Motor neuron (in vitro differentiated cells): ENCODE results near the gene LITAFD. TPM values are rescaled to one million over a fixed set of nuclear protein-coding genes. Genes with fewer than 3 reads are reported as not detected.
A peak's percentile ranks its signal among the peaks of the same experiment; 100 is the strongest.
"Not testable (repeated sequence)": the region's sequence is repeated elsewhere in the genome, so short reads cannot be mapped to it uniquely, and the experiment has no call there.

Source experiments
- ATAC-seq, 8 experiments: fragments of 200-7000 bp; cut with Tn5 transposase; replicated peaks in 6 of 8; 2 replicates each; pipeline ENCODE4 v1.8.0; 2021; ENCODE audit warnings: mild to moderate bottlenecking in 8 of 8, moderate library complexity in 8 of 8
- H3K27ac ChIP-seq, 2 donors: fragments of 250-450 bp; sonication (Bioruptor Pico); 2 replicates each; pipeline ENCODE4 v1.9.0; 2021; ENCODE audit warnings: antibody characterized with exemption in 2 of 2, mild to moderate bottlenecking in 2 of 2, moderate library complexity in 1 of 2
- H3K4me1 ChIP-seq, 2 donors: fragments of 250-450 bp; sonication (Bioruptor Pico); replicated peaks in 1 of 2; 2 replicates each; pipeline ENCODE4 v1.6.1; 2021; ENCODE audit warnings: antibody characterized with exemption in 2 of 2, mild to moderate bottlenecking in 2 of 2, moderate library complexity in 1 of 2
- H3K4me3 ChIP-seq, 5 donors: fragments of 250-450 bp; sonication (Bioruptor Pico); 2 replicates each; pipeline ENCODE4 v1.9.0; 2021; ENCODE audit warnings: antibody characterized with exemption in 5 of 5, mild to moderate bottlenecking in 5 of 5, moderate library complexity in 4 of 5
- WGBS, 10 experiments: fragments of 450-650 bp; shearing (Covaris generic); methylation state at CpG; one replicate each; pipeline ENCODE4 v1.0.0; 2022; 5-methylcytosine and 5-hydroxymethylcytosine counted together
- in situ Hi-C, 9 experiments: fragments of 400-800 bp; cut with MboI; loops; one replicate each; pipeline ENCODE4 v1.15.0; 2021; ENCODE audit warnings: low sequenced_read_pairs in 9 of 9, low pct_unique_long_range_greater_than_20kb in 2 of 9; ENCODE audit not compliant: unreplicated experiment in 9 of 9
- total RNA-seq, 8 experiments: library from RNA; unstranded; fragments of 300-600 nt; gene quantifications; 2 replicates each; pipeline versions ENCODE4 v1.2.3 to v1.2.4, GENCODE V29; 2022

The LITAFD gene
- total RNA-seq, 8 experiments from 2014 or later, result 0.21 to 0.95 (median 0.63) TPM; not detected in 5

GRCh38 chr16:8910811-8911210 lies 28.7 kb downstream of the LITAFD start:
- ATAC-seq, result no peak
- in situ Hi-C loops, result loop anchor here in 1 of 9 experiments (25.0 kb wide), 1 partner anchor 101 kb away; no protein-coding TSS in a partner anchor
- no peak overlapping the region for H3K27ac ChIP-seq

DNA sequence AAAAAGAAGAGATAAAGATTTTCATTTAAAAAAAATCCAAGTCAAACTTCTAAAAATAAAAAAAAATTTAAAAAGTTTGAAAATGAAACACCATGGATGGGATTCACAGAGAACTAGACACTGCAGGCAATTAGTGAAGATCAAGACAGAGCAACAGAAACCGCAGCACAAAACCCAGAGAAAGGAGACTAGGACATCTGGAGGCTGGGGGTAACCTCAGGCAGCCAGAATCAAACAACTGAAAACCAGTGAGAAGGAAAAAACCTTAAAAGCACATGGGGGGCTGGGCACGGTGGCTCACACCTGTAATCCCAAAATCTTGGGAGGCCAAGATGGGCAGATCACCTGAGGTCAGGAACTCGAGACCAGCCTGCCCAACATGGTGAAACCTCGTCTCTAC lies 30.6 kb downstream of the LITAFD start:
- no peak for ATAC-seq
- in situ Hi-C loops, result loop anchor here in 1 of 9 experiments (25.0 kb wide), 1 partner anchor 100 kb away; no protein-coding TSS in a partner anchor
- WGBS, 10 experiments, result 89 to 100% (median 96%) methylated on average over 1 to 4 of the region's 4 CpGs; no CpG with 5 or more reads in 1 of the 10 experiments
- H3K4me1 ChIP-seq, result no peaks in the 10 kb centered on the region
- no peak overlapping the region for H3K27ac ChIP-seq
- H3K4me3 ChIP-seq, result no peak overlapping the region

More at GRCh38 chr16:8910811-8911210, 28.7 kb downstream of the LITAFD start:
- H3K4me1 ChIP-seq, result no peaks in the 10 kb centered on the region
- no peak overlapping the region for H3K4me3 ChIP-seq
- 83 to 100% (median 91%) methylated on average over 1 of the region's 1 CpG; no CpG with 5 or more reads in 4 of the 10 experiments for WGBS, 10 experiments

DNA sequence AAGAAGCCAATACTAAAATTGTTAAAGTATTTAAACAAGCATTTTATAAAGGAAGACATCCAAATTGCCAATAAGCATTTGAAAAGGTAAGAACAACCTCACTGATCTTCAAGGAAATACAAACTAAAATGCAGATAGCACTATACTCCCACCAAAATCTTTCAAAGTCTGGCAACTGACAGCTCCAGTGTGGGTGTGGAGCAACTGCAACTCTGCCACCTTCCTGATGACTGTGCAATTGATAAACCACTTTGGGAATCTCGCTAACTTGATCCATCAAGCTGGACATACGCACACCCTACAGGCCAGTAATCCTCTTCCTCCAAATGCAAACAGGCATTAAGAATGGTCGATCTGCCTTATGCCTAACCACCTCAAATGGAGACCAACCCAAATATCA lies 31.9 kb downstream of the LITAFD start:
- ATAC-seq, result no peak
- Histone ChIP-seq H3K4me1 (no peaks in the 10 kb centered on the region), H3K4me3 (no peak overlapping the region), H3K27ac (no peak overlapping the region)
- in situ Hi-C loops, result loop anchor here in 1 of 9 experiments (25.0 kb wide), 1 partner anchor 98 kb away; no protein-coding TSS in a partner anchor
- 87 to 100% (median 96%) methylated on average over 1 to 3 of the region's 3 CpGs; no CpG with 5 or more reads in 1 of the 10 experiments for WGBS, 10 experiments

DNA sequence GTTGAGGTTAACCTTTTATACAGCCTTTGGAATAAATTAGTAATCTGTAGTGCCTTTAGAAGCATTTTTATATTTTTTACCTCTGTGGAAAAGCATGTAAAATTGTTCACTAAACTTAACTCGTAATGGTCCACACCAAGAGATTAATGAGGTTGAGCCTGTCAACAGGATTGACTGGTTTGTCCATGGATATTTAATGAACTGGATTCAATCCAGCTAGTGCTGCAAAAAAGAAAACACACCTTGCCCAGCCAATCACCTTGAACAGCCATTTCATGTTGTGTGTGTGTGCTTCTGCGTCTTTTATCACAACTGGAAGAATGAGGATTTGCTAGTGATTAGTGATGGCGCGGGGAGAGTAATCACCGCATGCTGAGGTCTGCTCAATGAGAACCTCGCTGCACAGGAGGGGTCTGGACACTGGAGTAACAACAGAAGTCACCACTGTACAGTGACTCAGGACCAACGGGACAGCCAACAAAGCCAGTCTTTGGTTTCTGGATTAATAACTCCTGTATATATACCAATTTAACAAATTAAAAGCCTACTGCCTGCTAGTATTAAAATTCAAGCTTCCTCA lies 33.7 kb downstream of the LITAFD start:
- ATAC-seq, result no peak
- no peak overlapping the region for H3K27ac ChIP-seq
- WGBS, 10 experiments, result 68 to 100% (median 93%) methylated on average over 1 to 5 of the region's 7 CpGs
- in situ Hi-C loops, result loop anchor here in 1 of 9 experiments (25.0 kb wide), 1 partner anchor 96 kb away; no protein-coding TSS in a partner anchor
- no peaks in the 10 kb centered on the region for H3K4me1 ChIP-seq
- H3K4me3 ChIP-seq, result no peak overlapping the region

DNA sequence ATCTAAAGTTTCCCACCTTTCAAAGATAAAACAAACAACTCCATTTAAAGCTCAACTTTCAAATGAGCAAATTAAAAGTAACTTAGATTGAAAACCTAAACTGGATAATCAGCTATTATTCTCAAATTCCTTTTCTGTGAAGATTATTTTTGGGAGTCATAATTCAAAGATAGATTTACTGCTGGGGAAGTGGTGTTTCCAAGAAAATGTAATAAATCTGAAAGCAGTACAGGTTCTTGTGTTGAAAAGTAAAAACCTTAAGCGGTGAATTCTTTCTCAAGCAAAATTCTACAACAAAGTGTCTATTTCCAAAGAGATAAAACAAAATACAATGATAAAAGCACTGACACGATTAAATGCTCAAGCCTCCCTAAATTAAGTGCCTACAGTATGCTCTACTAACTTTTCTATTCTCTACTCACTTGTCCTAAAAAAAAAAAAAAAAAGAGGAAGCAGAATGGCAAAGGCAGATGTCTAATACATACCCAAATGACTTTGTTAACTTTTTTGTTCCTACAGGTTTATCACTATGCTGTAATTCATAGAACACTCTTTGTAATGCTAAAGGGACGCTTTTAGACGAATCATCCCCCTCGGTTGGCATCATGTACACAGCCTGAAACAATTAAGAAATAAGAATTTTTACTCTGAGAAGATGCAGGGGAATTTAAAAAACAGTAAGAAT lies 34.5 kb downstream of the LITAFD start:
- in situ Hi-C loops, result loop anchor here in 1 of 9 experiments (25.0 kb wide), 1 partner anchor 96 kb away; no protein-coding TSS in a partner anchor
- no peak for ATAC-seq
- Histone ChIP-seq H3K27ac (no peak overlapping the region), H3K4me1 (no peaks in the 10 kb centered on the region), H3K4me3 (no peak overlapping the region)
- WGBS, 10 experiments, result 65 to 100% (median 89%) methylated on average over 1 to 5 of the region's 5 CpGs

DNA sequence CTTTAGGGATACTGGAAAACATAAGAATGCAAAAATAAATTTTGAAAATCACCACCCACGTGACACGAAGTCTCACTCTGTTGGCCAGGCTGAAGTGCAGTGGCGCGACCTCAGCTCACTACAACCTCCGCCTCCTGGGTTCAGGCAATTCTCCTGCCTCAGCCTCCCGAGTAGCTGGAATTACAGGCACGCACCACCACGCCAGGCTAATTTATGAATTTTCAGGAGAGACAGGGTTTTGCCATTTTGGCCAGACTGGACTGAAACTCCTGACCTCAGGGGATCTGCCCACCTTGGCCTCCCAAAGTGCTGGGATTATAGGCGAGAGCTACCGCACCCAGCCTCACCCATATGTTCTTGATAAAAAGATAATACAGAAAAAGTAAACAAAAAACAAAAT lies 35.2 kb downstream of the LITAFD start:
- not testable (repeated sequence) for H3K4me3 ChIP-seq, H3K4me1 ChIP-seq, ATAC-seq, H3K27ac ChIP-seq
- in situ Hi-C loops, result loop anchor here in 1 of 9 experiments (25.0 kb wide), 1 partner anchor 95 kb away; no protein-coding TSS in a partner anchor
- 80 to 100% (median 93%) methylated on average over 1 to 10 of the region's 10 CpGs; no CpG with 5 or more reads in 3 of the 10 experiments for WGBS, 10 experiments

- H3K4me3 ChIP-seq, result no peak overlapping the region
- 76 to 100% (median 100%) methylated on average over 1 to 14 of the region's 18 CpGs; no CpG with 5 or more reads in 1 of the 10 experiments for WGBS, 10 experiments
- no peak for ATAC-seq
- H3K27ac ChIP-seq, result no peak overlapping the region
- peaks cover 2 to 3% of the 10 kb centered on the region in 2 donors for H3K4me1 ChIP-seq
- in situ Hi-C loops, result loop anchor here in 1 of 9 experiments (25.0 kb wide), 1 partner anchor 93 kb away; no protein-coding TSS in a partner anchor
These were observed 37.2 kb downstream of the LITAFD start for GRCh38 chr16:8919089-8919933.

- peak in 2 of 8 experiments; percentile 54 to 93 for ATAC-seq
- WGBS, 10 experiments, result 33 to 91% (median 71%) methylated on average over 2 to 10 of the region's 11 CpGs
- in situ Hi-C loops, result loop anchor here in 1 of 9 experiments (25.0 kb wide), 1 partner anchor 92 kb away; no protein-coding TSS in a partner anchor
- Histone ChIP-seq H3K27ac (no peak overlapping the region), H3K4me3 (no peak overlapping the region), H3K4me1 (peaks cover 2 to 3% of the 10 kb centered on the region in 2 donors)
These were observed 37.8 kb downstream of the LITAFD start for GRCh38 chr16:8919934-8920462.

- Histone ChIP-seq H3K4me3 (no peak overlapping the region), H3K27ac (no peak overlapping the region), H3K4me1 (peaks cover 2 to 3% of the 10 kb centered on the region in 2 donors)
- 44 to 94% (median 77%) methylated on average over 3 to 6 of the region's 6 CpGs for WGBS, 10 experiments
- in situ Hi-C loops, result loop anchor here in 1 of 9 experiments (25.0 kb wide), 1 partner anchor 92 kb away; no protein-coding TSS in a partner anchor
- peak in 5 of 8 experiments; percentile 26 to 80 (median 54) for ATAC-seq
These were observed 38.6 kb downstream of the LITAFD start for GRCh38 chr16:8920645-8921346.

DNA sequence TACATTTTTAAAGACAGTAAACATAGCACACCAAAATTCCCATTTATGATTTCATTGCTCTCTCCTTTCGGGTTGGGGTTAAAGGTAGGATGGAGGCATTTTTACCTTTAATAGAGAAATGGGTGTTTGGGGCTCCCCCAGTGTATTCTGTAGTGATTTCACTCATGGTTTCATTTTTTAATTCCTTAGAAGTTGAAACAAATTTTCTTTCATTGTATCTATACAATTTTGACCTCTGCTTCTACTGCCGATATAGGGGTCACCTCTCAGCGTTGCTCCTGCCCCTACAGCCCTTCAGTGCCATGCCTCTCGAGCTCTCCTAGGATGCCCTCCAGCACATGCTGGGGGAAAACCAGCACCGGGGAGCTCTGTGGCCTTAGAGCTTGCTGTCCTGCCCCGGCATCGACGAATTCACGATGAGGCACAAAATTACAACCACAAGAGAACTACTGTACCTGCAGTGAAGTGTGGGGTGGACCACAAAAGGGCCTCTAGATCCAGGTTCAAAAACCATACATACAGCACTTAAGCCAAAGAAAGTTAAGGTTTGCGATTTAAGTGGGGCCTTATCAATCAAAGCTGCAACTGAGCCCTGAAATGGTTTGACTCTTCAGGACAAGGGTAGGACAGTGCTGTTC lies 39.3 kb downstream of the LITAFD start:
- in situ Hi-C loops, result loop anchor here in 1 of 9 experiments (25.0 kb wide), 1 partner anchor 91 kb away; no protein-coding TSS in a partner anchor
- Histone ChIP-seq H3K4me1 (peaks cover 2 to 3% of the 10 kb centered on the region in 2 donors), H3K4me3 (no peak overlapping the region), H3K27ac (no peak overlapping the region)
- 80 to 100% (median 100%) methylated on average over 1 to 7 of the region's 10 CpGs; no CpG with 5 or more reads in 1 of the 10 experiments for WGBS, 10 experiments
- ATAC-seq, result no peak

DNA sequence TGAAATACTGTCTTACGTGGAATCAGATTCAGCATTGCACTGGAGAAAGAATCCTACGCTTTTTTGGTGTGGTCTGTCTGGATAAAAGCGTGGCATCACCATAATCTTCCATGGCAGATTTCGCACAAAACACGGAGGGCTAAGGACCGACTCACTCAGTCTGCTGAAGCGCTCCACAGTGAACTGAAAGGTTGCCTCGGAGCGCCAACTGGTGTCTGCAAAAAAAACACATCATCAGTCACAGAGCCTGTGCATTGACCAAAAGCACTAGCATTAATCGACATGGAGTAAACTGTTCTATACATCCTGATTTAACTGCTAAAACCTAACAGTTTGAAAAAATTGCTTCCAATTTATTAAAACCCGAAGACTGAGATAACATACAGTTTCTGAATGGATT lies 41.0 kb downstream of the LITAFD start:
- no peak overlapping the region for H3K4me3 ChIP-seq
- peak in 2 of 8 experiments; percentile 60 to 77 for ATAC-seq
- 65 to 100% (median 89%) methylated on average over 1 to 11 of the region's 11 CpGs for WGBS, 10 experiments
- no peak overlapping the region for H3K27ac ChIP-seq
- peaks cover 2 to 3% of the 10 kb centered on the region in 2 donors for H3K4me1 ChIP-seq
- in situ Hi-C loops, result loop anchor here in 1 of 9 experiments (25.0 kb wide), 1 partner anchor 89 kb away; no protein-coding TSS in a partner anchor
